GM12874 (cell line): ENCODE measurements around the gene SNX27.

Source experiments
- TF ChIP-seq, protein P1 (sequence below): IDR thresholded peaks from 2 replicates; pipeline ENCODE4 v1.5.1; 2011; ENCODE audit warnings: low read depth, mild to moderate bottlenecking, control low read depth, low read length, moderate library complexity; ENCODE audit not compliant: insufficient read depth

SNX27 gene

GRCh38 chr1:151702936-151703335 is 91.1 kb downstream of the SNX27 start:
- TF ChIP-seq, protein P1, sequence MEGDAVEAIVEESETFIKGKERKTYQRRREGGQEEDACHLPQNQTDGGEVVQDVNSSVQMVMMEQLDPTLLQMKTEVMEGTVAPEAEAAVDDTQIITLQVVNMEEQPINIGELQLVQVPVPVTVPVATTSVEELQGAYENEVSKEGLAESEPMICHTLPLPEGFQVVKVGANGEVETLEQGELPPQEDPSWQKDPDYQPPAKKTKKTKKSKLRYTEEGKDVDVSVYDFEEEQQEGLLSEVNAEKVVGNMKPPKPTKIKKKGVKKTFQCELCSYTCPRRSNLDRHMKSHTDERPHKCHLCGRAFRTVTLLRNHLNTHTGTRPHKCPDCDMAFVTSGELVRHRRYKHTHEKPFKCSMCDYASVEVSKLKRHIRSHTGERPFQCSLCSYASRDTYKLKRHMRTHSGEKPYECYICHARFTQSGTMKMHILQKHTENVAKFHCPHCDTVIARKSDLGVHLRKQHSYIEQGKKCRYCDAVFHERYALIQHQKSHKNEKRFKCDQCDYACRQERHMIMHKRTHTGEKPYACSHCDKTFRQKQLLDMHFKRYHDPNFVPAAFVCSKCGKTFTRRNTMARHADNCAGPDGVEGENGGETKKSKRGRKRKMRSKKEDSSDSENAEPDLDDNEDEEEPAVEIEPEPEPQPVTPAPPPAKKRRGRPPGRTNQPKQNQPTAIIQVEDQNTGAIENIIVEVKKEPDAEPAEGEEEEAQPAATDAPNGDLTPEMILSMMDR = no peak

DNA sequence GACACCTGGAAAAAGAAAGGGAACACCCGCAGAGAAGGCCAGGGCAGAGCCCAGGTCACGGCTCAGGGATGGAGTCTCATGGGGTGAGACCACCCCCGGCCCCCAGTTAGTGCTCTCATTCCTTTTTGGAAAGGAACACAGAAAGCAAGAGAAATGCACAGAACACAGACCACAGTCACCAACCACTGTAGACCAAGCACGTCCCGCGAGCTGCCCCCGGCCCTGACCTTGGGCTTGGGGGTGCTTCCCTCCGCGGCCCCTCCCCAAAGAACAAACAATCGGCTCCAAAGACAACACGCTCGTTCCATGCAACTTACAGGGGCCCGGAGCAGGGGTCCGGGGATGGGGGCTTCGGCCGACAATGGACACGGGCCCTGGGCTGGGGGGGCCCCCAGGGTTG is 92.0 kb downstream of the SNX27 start:
- TF ChIP-seq, protein P1 = no peak

DNA sequence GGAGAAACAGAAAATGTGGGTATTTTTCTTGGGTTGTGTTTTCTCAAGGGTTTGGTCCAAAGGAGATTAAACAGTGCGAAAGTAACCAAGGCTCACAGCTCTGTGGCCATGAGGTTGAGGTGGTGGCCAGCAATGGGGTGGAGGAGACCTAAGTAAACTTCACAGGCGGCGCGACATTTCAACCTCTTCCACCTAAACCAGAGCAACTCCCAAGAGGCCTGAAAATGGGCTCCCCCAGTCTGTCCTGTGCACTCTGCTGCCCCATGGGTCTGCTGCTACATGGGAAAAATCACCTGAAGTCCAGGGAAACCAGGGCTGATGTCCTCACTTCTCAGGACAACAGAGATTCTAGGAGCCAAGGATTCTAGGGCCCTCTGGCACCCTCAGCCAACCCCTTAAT is 92.4 kb downstream of the SNX27 start:
- TF ChIP-seq, protein P1 = no peak

GRCh38 chr1:151705146-151705545 is 93.3 kb downstream of the SNX27 start:
- TF ChIP-seq, protein P1 = no peak

DNA sequence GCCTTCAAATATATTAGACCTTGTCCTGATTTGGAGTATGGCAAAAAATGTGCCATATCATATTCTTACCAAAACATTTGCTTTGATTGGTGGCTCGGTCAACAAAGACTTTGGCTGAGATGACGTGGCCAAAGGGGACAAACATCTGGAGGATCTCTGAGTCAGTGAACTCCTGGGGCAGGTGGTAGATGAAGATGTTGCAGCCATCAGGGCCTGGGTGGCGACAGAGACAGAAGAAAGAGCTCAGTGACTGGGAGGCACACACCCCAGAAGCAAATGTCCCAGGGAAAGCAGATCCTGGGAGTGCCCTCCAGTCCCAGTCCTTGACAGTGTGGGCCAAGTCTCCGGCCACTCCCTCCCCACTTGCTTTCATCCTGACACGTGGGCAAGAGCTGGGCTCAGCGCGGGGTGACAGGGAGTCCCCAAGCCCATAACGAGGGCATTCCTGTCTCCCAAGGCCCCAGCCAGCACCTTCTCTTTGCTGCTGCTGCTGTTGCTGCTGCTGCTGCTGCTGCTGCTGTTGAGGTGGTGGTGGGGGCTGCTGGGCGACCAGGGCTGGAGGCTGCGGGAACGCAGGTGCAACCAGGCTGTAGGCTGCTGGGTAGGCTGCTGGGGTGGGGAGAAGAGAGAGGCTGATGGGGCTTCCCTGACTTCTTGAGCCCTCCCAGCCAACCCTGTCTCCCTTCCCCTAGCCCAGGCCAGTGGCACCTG is 94.1 kb downstream of the SNX27 start:
- TF ChIP-seq, protein P1 = no peak

GRCh38 chr1:151706464-151707415 is 94.9 kb downstream of the SNX27 start:
- TF ChIP-seq, protein P1 = no peak

DNA sequence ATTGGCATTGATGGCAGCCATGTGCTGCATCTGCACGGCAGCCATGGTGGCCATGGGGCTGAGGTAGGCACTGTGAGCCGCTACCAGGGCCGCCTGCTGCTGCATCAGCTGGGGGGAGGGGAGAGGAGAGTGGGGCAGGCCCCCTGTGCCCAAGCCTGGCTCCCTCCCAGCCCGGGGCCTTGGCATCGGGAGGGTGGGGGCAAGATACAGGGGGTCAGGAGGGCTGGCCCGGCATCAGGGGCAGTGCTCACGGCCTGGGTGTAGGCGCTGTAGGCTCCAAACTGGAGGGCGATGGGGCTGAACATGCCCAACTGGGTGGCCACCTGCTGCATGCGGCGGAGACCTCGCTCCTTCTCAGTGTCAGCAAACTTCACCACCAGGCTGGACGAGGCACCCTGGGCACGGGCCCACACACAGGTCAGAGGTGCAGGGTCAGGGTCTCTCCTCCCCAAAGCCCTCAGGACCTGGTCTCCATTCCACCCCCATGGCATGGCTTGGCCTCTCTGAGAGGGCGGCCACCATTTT is 95.8 kb downstream of the SNX27 start:
- TF ChIP-seq, protein P1 = no peak
